ENCODE data around the gene SRRM4. TPM values are rescaled to one million over a fixed set of nuclear protein-coding genes. Genes with fewer than 3 reads are reported as not detected.

SRRM4 gene
- total RNA-seq, 1 experiment from 2014 or later = 1.4 TPM

DNA sequence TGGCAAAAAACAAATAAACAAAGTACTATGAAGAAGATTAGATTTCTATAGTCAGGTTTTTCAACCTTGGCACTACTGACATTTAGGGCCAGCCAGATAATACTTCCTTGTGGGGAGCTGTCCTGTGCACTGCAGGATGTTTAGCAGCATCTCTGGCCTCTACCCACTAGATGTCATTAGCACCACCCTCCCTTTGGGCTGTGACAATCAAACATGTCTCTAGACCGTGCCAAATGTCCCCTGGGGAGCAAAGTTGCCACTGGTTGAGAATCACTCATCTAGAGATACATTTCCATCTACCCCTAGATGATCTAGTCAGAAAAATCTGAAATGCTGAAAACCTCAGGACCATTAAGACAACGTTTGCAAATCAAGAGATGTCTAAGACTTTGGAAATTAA, 29.9 kb downstream of the SRRM4 start:
- H3K36me3 Mint-ChIP-seq (ENCODE audit: insufficient read depth in 1 of 3, low read depth in 3 of 3) = no peaks in the 10 kb centered on the region
- H3K4me3 Mint-ChIP-seq = no peak overlapping the region
- no peak overlapping the region for H3K56ac ChIP-seq (ENCODE audit: insufficient read length, low read depth, low read length)
- no peaks in the 10 kb centered on the region for H3K27me3 ChIP-seq (ENCODE audit: insufficient read depth, low read length)
- no peak overlapping the region for H3K27ac ChIP-seq (ENCODE audit: insufficient read length, low read depth, low read length)
- peaks cover 2% of the 10 kb centered on the region; the same call in 1 of the 2 replicates for H3K4me1 ChIP-seq (ENCODE audit: insufficient read depth, low read length)
- H4K5ac ChIP-seq (ENCODE audit: insufficient read length, low read depth, low read length) = no peak overlapping the region
- no peak overlapping the region for H3K4ac ChIP-seq (ENCODE audit: low read depth, low read length)
- no peak overlapping the region for H4K91ac ChIP-seq (ENCODE audit: insufficient read length, low read depth, low read length)
- TF ChIP-seq, protein P1, sequence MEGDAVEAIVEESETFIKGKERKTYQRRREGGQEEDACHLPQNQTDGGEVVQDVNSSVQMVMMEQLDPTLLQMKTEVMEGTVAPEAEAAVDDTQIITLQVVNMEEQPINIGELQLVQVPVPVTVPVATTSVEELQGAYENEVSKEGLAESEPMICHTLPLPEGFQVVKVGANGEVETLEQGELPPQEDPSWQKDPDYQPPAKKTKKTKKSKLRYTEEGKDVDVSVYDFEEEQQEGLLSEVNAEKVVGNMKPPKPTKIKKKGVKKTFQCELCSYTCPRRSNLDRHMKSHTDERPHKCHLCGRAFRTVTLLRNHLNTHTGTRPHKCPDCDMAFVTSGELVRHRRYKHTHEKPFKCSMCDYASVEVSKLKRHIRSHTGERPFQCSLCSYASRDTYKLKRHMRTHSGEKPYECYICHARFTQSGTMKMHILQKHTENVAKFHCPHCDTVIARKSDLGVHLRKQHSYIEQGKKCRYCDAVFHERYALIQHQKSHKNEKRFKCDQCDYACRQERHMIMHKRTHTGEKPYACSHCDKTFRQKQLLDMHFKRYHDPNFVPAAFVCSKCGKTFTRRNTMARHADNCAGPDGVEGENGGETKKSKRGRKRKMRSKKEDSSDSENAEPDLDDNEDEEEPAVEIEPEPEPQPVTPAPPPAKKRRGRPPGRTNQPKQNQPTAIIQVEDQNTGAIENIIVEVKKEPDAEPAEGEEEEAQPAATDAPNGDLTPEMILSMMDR (conservative IDR thresholded peaks at IDR 0.05) = no peak
- H3K14ac ChIP-seq (ENCODE audit: insufficient read depth, low read length) = no peak overlapping the region
- no peak overlapping the region for H3K9ac ChIP-seq (ENCODE audit: extremely low read depth, insufficient read length, low read length)
- H2BK20ac ChIP-seq (ENCODE audit: low read depth, low read length, poor library complexity, severe bottlenecking) = no peak overlapping the region
- H2BK120ac ChIP-seq (ENCODE audit: low read depth, low read length, poor library complexity, severe bottlenecking) = no peak overlapping the region
- no peak overlapping the region for H4K8ac ChIP-seq (replicated peaks; ENCODE audit: insufficient read length, low read depth, low read length)
- H2BK5ac ChIP-seq (ENCODE audit: insufficient read length, low read length) = no peak overlapping the region
- peak; percentile 18 for DNase-seq
- no peaks in the 10 kb centered on the region for H3K79me2 ChIP-seq (ENCODE audit: insufficient read depth, low read length)
- H3T11ph ChIP-seq (ENCODE audit: low read length) = no peak overlapping the region
- H2BK12ac ChIP-seq (ENCODE audit: insufficient read length, low read depth, low read length) = no peak overlapping the region
- no peak overlapping the region for H3K18ac ChIP-seq (ENCODE audit: insufficient read length, low read depth, low read length)
- no CpG with 5 or more reads among the region's 2 CpGs for WGBS (ENCODE audit: extremely low coverage, insufficient read length, low lambda C conversion rate)
- H3K27ac Mint-ChIP-seq = no peak overlapping the region
- H4K20me1 ChIP-seq (ENCODE audit: control insufficient read depth, insufficient read depth, insufficient read length) = no peaks in the 10 kb centered on the region
- H3K27me3 Mint-ChIP-seq (ENCODE audit: low read depth) = peaks cover 2% of the 10 kb centered on the region; the same call in 1 of the 2 replicates
- no peaks in the 10 kb centered on the region for H3K79me1 ChIP-seq (ENCODE audit: insufficient read depth, low read depth, low read length, poor library complexity, severe bottlenecking)
- no peaks in the 10 kb centered on the region for H3K9me3 ChIP-seq (ENCODE audit: control insufficient read depth, low read depth, low read length)
- H2AFZ ChIP-seq (ENCODE audit: low read length) = no peak overlapping the region
- H3K9me3 Mint-ChIP-seq = no peaks in the 10 kb centered on the region; a peak in 1 of 5 replicates
- H3K23me2 ChIP-seq (ENCODE audit: insufficient read length, low read depth, low read length, poor library complexity, severe bottlenecking) = no peaks in the 10 kb centered on the region
- H3K4me2 ChIP-seq (ENCODE audit: insufficient read depth, insufficient read length, low read length) = no peak overlapping the region
- no peak overlapping the region for H2AK5ac ChIP-seq (ENCODE audit: insufficient read length, low read length)
- peaks cover 23 to 66% of the 10 kb centered on the region in 2 experiments for H3K4me1 Mint-ChIP-seq
- H2BK15ac ChIP-seq (ENCODE audit: low read depth, low read length) = no peak overlapping the region
- no peak overlapping the region for H3K23ac ChIP-seq (ENCODE audit: insufficient read length, low read depth, low read length)

Measured in H9 (cell line).